GM12878 (cell line): ENCODE data around the gene MCM3AP. TPM values are rescaled to one million over a fixed set of nuclear protein-coding genes. Genes with fewer than 3 reads are reported as not detected.

Experiments used
- ATAC-seq: fragments of 200-7000 bp; cut with Tn5 transposase; 3 replicates; pipeline ENCODE4 v1.9.1; 2020; ENCODE audit warnings: mild to moderate bottlenecking, moderate library complexity
- BruUV-seq: library from RNA; stranded (reverse); fragments of 400-500 nt; replicated peaks from 2 replicates; lab custom pipeline; 2021; lab: Mats Ljungman, UMichigan
- CTCF ChIA-PET: fragments of 300-600 bp; sonication (Branson Sonifier 250); formaldehyde crosslinking; extraction: SDS; loops from one replicate; lab custom pipeline; 2021; ENCODE audit warnings: inconsistent platforms; lab: Yijun Ruan, JAX
- POLR2A ChIA-PET: fragments of 350-600 bp; formaldehyde crosslinking; extraction: SDS; loops from one replicate; lab custom pipeline; 2021; ENCODE audit warnings: inconsistent platforms; lab: Charles Lee
- RAD21 ChIA-PET: fragments of 300-600 bp; sonication (Branson Sonifier 250); formaldehyde crosslinking; loops from one replicate; lab custom pipeline; 2023; ENCODE audit warnings: antibody characterized with exemption; ENCODE audit not compliant: unreplicated experiment; lab: Charles Lee
- SMC1A ChIA-PET: fragments of 300-600 bp; sonication (Branson Sonifier 250); formaldehyde crosslinking; loops from one replicate; lab custom pipeline; 2023; ENCODE audit not compliant: unreplicated experiment, uncharacterized antibody; lab: Charles Lee
- DNase-seq: peaks from one replicate; pipeline ENCODE4 v3.0.0-alpha.2; 2011; ENCODE audit warnings: low read depth, low spot score
- FAIRE-seq: peaks from 3 replicates; lab custom pipeline; 2011; peaks lifted over from hg19 to GRCh38; lab: Jason Lieb, UNC
- H2AFZ ChIP-seq: 2 replicates; pipeline ENCODE4 v1.6.0; 2011; ENCODE audit warnings: low read depth, low read length, control low read depth; ENCODE audit not compliant: control insufficient read depth
- H3K27ac ChIP-seq: 2 replicates; pipeline ENCODE4 v1.5.1; 2011; ENCODE audit warnings: control low read depth; ENCODE audit not compliant: control insufficient read depth, insufficient read depth
- H3K27me3 ChIP-seq, 2 experiments: replicated peaks in 1 of 2; 2 replicates each; pipeline versions ENCODE4 v1.6.0 to v1.6.1; 2011; ENCODE audit warnings: low read length in 1 of 2; ENCODE audit not compliant: control insufficient read depth in 2 of 2, insufficient read depth in 2 of 2
- H3K36me3 ChIP-seq, 2 experiments: 2 replicates each; pipeline ENCODE4 v1.5.1; 2011; ENCODE audit warnings: low read length in 1 of 2; ENCODE audit not compliant: control insufficient read depth in 2 of 2, insufficient read depth in 2 of 2
- H3K4me1 ChIP-seq: 2 replicates; pipeline ENCODE4 v1.6.1; 2011; ENCODE audit warnings: mild to moderate bottlenecking, low read length, moderate library complexity, mixed read lengths; ENCODE audit not compliant: control insufficient read depth, insufficient read depth
- H3K4me2 ChIP-seq: 2 replicates; pipeline ENCODE4 v1.6.0; 2011; ENCODE audit warnings: control low read depth; ENCODE audit not compliant: control insufficient read depth, insufficient read depth
- H3K4me3 ChIP-seq: fragments of 200-600 bp; sonication (generic); 2 replicates; pipeline ENCODE4 v1.5.1; 2016
- H3K79me2 ChIP-seq: 2 replicates; pipeline ENCODE4 v1.6.0; 2011; ENCODE audit warnings: low read length; ENCODE audit not compliant: control insufficient read depth, insufficient read depth
- H3K9ac ChIP-seq: 2 replicates; pipeline ENCODE4 v1.8.0; 2011; ENCODE audit warnings: low read length, control low read depth, mixed read lengths; ENCODE audit not compliant: control insufficient read depth, insufficient read depth
- H3K9me3 ChIP-seq: replicated peaks from 3 replicates; pipeline ENCODE4 v1.5.1; 2011; ENCODE audit warnings: mild to moderate bottlenecking, low read length; ENCODE audit not compliant: control insufficient read depth, insufficient read depth
- H4K20me1 ChIP-seq: 2 replicates; pipeline ENCODE4 v1.6.0; 2011; ENCODE audit not compliant: control insufficient read depth, insufficient read depth
- DPF2 ChIP-seq: fragments of 450-650 bp; IDR thresholded peaks from 2 replicates; pipeline ENCODE4 v1.6.1; 2017; ENCODE audit warnings: mild to moderate bottlenecking
- HDAC6 ChIP-seq: fragments of 200-600 bp; sonication (generic); IDR thresholded peaks from one replicate; pipeline ENCODE4 v1.8.0; 2017; ENCODE audit warnings: antibody characterized with exemption; ENCODE audit not compliant: unreplicated experiment
- KAT2A ChIP-seq: conservative IDR thresholded peaks from 2 replicates; pipeline ENCODE4 v1.6.1; 2011; ENCODE audit warnings: low read depth, low read length; ENCODE audit not compliant: control insufficient read depth
- MTA2 ChIP-seq: fragments of 450-650 bp; IDR thresholded peaks from 2 replicates; pipeline ENCODE4 v1.6.1; 2016; ENCODE audit warnings: low read depth, mild to moderate bottlenecking, moderate library complexity
- MYB ChIP-seq: fragments of 150-350 bp; IDR thresholded peaks from 2 replicates; pipeline ENCODE4 v1.6.1; 2014; ENCODE audit warnings: mild to moderate bottlenecking, low read depth, low read length, borderline replicate concordance
- RUNX3 ChIP-seq: IDR thresholded peaks from 2 replicates; pipeline ENCODE4 v1.6.1; 2012; ENCODE audit warnings: low read length, inconsistent platforms
- SUPT20H ChIP-seq: IDR thresholded peaks from 2 replicates; pipeline ENCODE4 v1.6.1; 2011; ENCODE audit warnings: low read depth, mild to moderate bottlenecking, low read length, moderate library complexity, borderline replicate concordance; ENCODE audit not compliant: control insufficient read depth
- WGBS: methylation state at CpG from one replicate; pipeline ENCODE4 v1.1.6; 2016; ENCODE audit warnings: low lambda C conversion rate; ENCODE audit not compliant: insufficient replicate concordance, insufficient coverage; ENCODE audit errors: missing lambda C conversion rate; 5-methylcytosine and 5-hydroxymethylcytosine counted together
- in situ Hi-C: fragments of 300-500 bp; cut with MboI; formaldehyde crosslinking; loops from 9 replicates; pipeline ENCODE4 v1.14.3; 2018; ENCODE audit warnings: mixed read lengths
- intact Hi-C: fragments of 100-400 bp; cut with micrococcal nuclease; formaldehyde crosslinking; loops from one replicate; pipeline ENCODE4 v1.14.2; 2022; ENCODE audit not compliant: unreplicated experiment
- polyA plus RNA-seq, 11 experiments: library from polyadenylated mRNA; depleted of rRNA in 4 of 11; unstranded in 6 of 11; stranded (reverse) in 5 of 11; fragments of >200 nt; fragmentation: Nextera tagmentation in 4 of 11; fragmentation: Illumina TruSeq in 1 of 11; extraction: Ambion mirVana in 4 of 11; extraction: Trizol in 1 of 11; gene quantifications; 1 replicate in 1 of 11; 2 replicates in 10 of 11; pipeline versions ENCODE4 v1.2.1 to v1.2.3, GENCODE V29; 2011 to 2016; ENCODE audit warnings: inconsistent platforms in 2 of 11, missing spikeins in 2 of 11, low read depth in 1 of 11
- total RNA-seq, 4 experiments: library from RNA; depleted of rRNA in 3 of 4; stranded (reverse); fragments of >200 nt in 3 of 4; fragmentation: Illumina TruSeq in 1 of 4; extraction: Trizol in 1 of 4; gene quantifications; 2 replicates each; pipeline versions ENCODE4 v1.2.1 to v1.2.3, GENCODE V29; 2013 to 2021
- TF ChIP-seq, protein P1 (sequence below): fragments of 450-650 bp; formaldehyde crosslinking; IDR thresholded peaks from 2 replicates; pipeline ENCODE4 v1.4.0; 2020; ENCODE audit warnings: mild to moderate bottlenecking, moderate library complexity

Gene MCM3AP
- total and polyA plus RNA-seq, 10 of the 15 experiments (the other 5 are each of a cell fraction or from before 2014, with no cell fraction given) = 6.1 to 95.7 (median 47.0) TPM

- Histone ChIP-seq H4K20me1 (no peaks in the 10 kb centered on the region), H3K9ac (no peak overlapping the region), H3K9me3 (no peaks in the 10 kb centered on the region), H3K4me2 (no peak overlapping the region), H3K36me3 (peaks cover 3 to 10% of the 10 kb centered on the region in 2 experiments; a peak in 3 of 4 replicates), H3K27me3 (no peaks in the 10 kb centered on the region), H3K4me3 (no peak overlapping the region), H2AFZ (no peak overlapping the region), H3K27ac (no peak overlapping the region), H3K79me2 (no peaks in the 10 kb centered on the region), H3K4me1 (peaks cover 6% of the 10 kb centered on the region)
- intact Hi-C loops (no loop called here), in situ Hi-C loops (no loop called here)
- RAD21 ChIA-PET = no interaction called here
- SMC1A ChIA-PET = no interaction called here
- POLR2A ChIA-PET = no interaction called here
- DNase-seq (no peak), ATAC-seq (no peak), FAIRE-seq (no peak)
- CTCF ChIA-PET = no interaction called here
- no TSS peak for BruUV-seq
- WGBS = 83% methylated on average over 9 of the region's 9 CpGs
- no peak for TF ChIP-seq HDAC6
- no peak for TF ChIP-seq DPF2
- no peak for TF ChIP-seq MTA2
- TF ChIP-seq MYB = no peak
- TF ChIP-seq SUPT20H = no peak
- no peak for TF ChIP-seq KAT2A
- no peak for TF ChIP-seq RUNX3
- TF ChIP-seq, protein P1, sequence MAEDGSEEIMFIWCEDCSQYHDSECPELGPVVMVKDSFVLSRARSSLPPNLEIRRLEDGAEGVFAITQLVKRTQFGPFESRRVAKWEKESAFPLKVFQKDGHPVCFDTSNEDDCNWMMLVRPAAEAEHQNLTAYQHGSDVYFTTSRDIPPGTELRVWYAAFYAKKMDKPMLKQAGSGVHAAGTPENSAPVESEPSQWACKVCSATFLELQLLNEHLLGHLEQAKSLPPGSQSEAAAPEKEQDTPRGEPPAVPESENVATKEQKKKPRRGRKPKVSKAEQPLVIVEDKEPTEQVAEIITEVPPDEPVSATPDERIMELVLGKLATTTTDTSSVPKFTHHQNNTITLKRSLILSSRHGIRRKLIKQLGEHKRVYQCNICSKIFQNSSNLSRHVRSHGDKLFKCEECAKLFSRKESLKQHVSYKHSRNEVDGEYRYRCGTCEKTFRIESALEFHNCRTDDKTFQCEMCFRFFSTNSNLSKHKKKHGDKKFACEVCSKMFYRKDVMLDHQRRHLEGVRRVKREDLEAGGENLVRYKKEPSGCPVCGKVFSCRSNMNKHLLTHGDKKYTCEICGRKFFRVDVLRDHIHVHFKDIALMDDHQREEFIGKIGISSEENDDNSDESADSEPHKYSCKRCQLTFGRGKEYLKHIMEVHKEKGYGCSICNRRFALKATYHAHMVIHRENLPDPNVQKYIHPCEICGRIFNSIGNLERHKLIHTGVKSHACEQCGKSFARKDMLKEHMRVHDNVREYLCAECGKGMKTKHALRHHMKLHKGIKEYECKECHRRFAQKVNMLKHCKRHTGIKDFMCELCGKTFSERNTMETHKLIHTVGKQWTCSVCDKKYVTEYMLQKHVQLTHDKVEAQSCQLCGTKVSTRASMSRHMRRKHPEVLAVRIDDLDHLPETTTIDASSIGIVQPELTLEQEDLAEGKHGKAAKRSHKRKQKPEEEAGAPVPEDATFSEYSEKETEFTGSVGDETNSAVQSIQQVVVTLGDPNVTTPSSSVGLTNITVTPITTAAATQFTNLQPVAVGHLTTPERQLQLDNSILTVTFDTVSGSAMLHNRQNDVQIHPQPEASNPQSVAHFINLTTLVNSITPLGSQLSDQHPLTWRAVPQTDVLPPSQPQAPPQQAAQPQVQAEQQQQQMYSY (CRISPR knock-in tag) = no peak
These were observed 13.8 kb upstream of the MCM3AP start for GRCh38 chr21:46299167-46299566.
